GM11168 (cell line): ENCODE results near the gene CSPG4.
"Not testable (repeated sequence)": the region's sequence is repeated elsewhere in the genome, so short reads cannot be mapped to it uniquely, and the experiment has no call there.

Experiments used
- in situ Hi-C: fragments of 300-500 bp; cut with MboI; formaldehyde crosslinking; loops from one replicate; pipeline ENCODE4 v1.12.0; 2022; ENCODE audit warnings: low sequenced_read_pairs; ENCODE audit not compliant: unreplicated experiment

CSPG4 gene

GRCh38 chr15:75738647-75739325 is 26.1 kb upstream of the CSPG4 start:
- in situ Hi-C loops = no loop called here

- in situ Hi-C loops = no loop called here
Measured at GRCh38 chr15:75738014-75738646, 25.5 kb upstream of the CSPG4 start.

- in situ Hi-C loops = not testable (repeated sequence)
Measured at GRCh38 chr15:75737116-75738013, 24.7 kb upstream of the CSPG4 start.

DNA sequence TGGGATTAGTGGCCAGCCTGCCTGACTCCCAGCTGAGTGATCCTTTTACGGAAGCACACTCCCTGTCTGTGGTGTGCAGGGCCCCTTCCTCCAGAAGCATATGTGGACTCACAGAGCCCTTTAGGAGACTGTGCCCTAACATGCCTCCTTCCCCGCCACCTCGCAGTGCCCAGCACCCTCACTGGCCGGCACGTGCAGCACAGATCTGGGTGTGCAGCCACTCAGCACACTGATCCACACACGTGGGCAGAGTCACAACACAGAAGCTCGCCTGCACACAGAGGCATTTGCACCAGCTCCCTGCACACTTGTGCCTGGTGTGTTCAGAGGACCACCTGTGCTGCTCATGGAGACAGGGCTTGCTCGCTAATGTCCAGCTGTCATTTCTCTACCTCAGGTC is 23.6 kb upstream of the CSPG4 start:
- in situ Hi-C loops = no loop called here

DNA sequence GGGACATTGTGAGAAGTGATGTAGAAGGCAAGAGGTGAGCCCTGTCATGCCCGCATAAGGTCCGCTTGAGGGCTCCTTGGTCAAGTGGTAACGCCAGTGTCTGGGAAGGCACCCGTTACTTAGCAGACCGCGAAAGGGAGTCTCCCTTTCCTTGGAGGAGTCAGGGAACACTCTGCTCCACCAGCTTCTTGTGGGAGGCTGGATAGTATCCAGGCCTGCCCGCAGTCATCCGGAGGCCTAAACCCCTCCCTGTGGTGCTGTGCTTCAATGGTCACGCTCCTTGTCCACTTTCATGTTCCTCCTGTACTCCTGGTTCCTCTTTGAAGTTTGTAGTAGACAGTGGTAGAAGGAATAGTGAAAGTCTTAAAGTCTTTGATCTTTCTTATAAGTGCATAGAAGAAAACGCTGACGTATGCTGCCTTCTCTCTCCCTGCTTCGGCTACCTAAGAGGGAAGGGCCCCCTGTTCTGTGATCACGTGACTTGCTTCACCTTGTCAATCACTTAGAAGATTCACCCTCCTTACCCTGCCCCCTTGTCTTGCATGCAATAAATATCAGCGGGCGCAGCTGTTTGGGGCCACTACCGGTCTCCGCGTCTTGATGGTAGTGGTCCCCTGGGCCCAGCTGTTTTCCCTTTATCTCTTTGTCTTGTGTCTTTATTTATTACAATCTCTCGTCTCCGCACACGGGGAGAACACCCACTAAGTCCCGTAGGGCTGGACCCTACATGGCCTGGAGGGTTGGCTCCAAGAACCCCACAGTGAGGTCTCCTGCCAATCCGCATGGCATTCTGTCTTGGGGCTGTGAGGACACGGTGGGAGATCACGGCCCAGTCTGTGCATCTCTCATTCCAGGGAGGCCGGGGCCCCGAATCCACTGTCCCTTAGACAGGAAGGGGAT is 22.5 kb upstream of the CSPG4 start:
- in situ Hi-C loops = not testable (repeated sequence)

- in situ Hi-C loops = no loop called here
Measured at GRCh38 chr15:75733761-75734651, 21.4 kb upstream of the CSPG4 start.

GRCh38 chr15:75732809-75733451 is 20.3 kb upstream of the CSPG4 start:
- in situ Hi-C loops = no loop called here

DNA sequence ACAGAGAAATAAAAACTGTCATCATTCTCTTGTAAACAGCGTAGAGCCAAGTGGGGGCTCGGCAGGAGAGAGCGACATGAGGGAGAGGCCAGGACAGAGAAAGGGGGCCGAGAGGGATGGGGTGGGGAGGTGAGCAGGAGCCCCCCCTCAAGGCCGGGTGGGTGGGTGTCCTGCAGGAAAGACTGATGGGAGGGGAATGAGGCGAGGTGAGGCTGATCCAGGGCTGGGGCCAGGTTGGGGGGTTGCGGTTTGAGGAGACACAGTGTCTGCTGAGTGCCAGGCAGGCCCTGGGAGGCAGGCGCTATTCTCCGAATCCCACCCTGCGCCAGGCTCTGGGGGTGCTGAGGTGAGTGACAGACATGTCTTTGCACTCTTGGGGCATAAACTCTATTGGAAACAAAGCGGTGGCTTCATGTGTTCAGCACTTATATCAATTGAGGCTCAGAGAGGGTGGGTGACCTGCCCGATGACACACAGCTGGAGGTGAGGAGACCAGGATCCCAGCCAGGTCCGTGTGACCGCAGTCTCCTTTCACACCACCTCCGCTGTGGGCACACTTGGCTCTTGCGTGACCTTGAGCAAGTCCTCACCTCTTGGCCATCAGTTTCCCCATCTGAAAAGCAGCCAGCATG is 19.6 kb upstream of the CSPG4 start:
- in situ Hi-C loops = no loop called here

DNA sequence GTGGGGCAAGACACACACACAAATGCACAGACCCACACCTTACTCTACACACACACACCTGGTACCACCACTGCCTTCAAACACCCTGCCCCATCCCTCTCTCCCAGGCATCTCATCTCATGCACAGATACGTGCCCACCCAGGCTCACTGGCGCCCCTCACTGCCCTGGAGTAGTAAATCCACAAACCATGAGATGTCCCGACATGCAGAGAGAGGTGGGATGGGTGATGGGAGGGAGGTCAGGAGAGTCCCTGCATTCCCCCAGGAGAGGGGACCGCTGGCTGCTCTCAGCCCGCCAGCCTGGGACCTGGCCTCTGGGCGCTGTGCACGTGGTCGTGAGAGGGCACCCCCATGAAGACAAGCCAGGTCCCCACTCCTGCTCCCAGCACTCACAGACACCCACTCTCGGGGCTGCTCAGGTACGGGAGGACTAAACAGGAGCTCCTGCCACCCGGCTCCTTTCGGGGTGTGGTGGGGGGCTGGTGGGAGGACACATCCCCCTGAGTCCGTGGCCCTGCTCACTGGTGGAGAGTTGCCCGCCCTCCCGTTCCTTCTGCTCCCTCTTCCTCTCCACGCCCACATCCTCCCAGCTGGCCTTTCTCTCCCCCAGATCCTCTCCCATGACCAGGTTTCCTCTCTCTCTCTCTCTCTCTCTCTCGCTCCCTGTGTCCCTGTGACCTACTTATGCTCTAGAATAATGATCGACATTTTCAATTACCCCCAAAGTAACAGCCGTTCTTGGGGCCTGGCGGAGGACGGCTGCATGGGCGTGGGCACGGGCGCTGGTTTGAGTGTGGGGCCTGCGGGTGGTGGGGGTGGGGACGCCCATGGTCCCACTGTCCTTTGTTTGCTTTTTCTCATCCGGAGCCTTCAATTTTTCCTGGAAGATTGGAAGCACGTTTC is 18.9 kb upstream of the CSPG4 start:
- in situ Hi-C loops = no loop called here

GRCh38 chr15:75730376-75731247 is 18.0 kb upstream of the CSPG4 start:
- in situ Hi-C loops = not testable (repeated sequence)

- in situ Hi-C loops = no loop called here
Measured at GRCh38 chr15:75729326-75730069, 16.9 kb upstream of the CSPG4 start.

- in situ Hi-C loops = no loop called here
Measured at GRCh38 chr15:75727851-75728715, 15.4 kb upstream of the CSPG4 start.

- in situ Hi-C loops = no loop called here
Measured at GRCh38 chr15:75727031-75727531, 14.4 kb upstream of the CSPG4 start.
